CD14-positive monocyte (primary cell): Measurements from ENCODE around the gene DYRK1A. TPM values are rescaled to one million over a fixed set of nuclear protein-coding genes. Genes with fewer than 3 reads are reported as not detected.

Source experiments
- DNase-seq, 3 donors: peaks; one replicate each; pipeline ENCODE4 v3.0.0-alpha.2; 2011 to 2022
- H2AFZ ChIP-seq: 2 replicates; pipeline ENCODE4 v1.6.0; 2012; ENCODE audit warnings: mild to moderate bottlenecking, low read depth, low read length, inconsistent platforms; ENCODE audit not compliant: insufficient read depth, poor library complexity, severe bottlenecking
- H3K27ac ChIP-seq, 2 donors: 1 replicate in 1 of 2; 2 replicates in 1 of 2; pipeline ENCODE4 v1.5.1; 2012 to 2013; ENCODE audit warnings: low read length in 2 of 2, control low read depth in 1 of 2, inconsistent platforms in 1 of 2, low read depth in 1 of 2, mild to moderate bottlenecking in 1 of 2
- H3K27me3 ChIP-seq, 2 donors: one replicate each; pipeline versions ENCODE4 v1.6.0 to v1.6.1; 2011 to 2013; ENCODE audit warnings: low read length in 2 of 2; ENCODE audit not compliant: control insufficient read depth in 2 of 2, insufficient read depth in 2 of 2
- H3K36me3 ChIP-seq, 2 donors: replicated peaks in 1 of 2; 1 replicate in 1 of 2; 2 replicates in 1 of 2; pipeline versions ENCODE4 v1.5.1 to v1.6.1; 2012 to 2013; ENCODE audit warnings: low read length in 2 of 2, control low read depth in 1 of 2, inconsistent platforms in 1 of 2, mild to moderate bottlenecking in 1 of 2; ENCODE audit not compliant: insufficient read depth in 2 of 2, control insufficient read depth in 1 of 2
- H3K4me1 ChIP-seq, 2 donors: 1 replicate in 1 of 2; 2 replicates in 1 of 2; pipeline versions ENCODE4 v1.5.1 to v1.6.1; 2012 to 2013; ENCODE audit warnings: low read length in 2 of 2, control low read depth in 1 of 2, inconsistent platforms in 1 of 2, mild to moderate bottlenecking in 1 of 2, moderate library complexity in 1 of 2; ENCODE audit not compliant: insufficient read depth in 2 of 2, control insufficient read depth in 1 of 2
- H3K4me2 ChIP-seq: replicated peaks from 2 replicates; pipeline ENCODE3; 2012; ENCODE audit warnings: low read length, moderate library complexity, mild to moderate bottlenecking; ENCODE audit not compliant: poor library complexity, severe bottlenecking; ENCODE audit errors: extremely low read depth
- H3K4me3 ChIP-seq, 3 experiments: fragments of 200-600 bp in 1 of 3; sonication (generic) in 1 of 3; replicated peaks in 1 of 3; 1 replicate in 2 of 3; 2 replicates in 1 of 3; pipeline ENCODE4 v1.5.1; 2011 to 2013; ENCODE audit warnings: low read length in 3 of 3, mild to moderate bottlenecking in 3 of 3, control low read depth in 2 of 3, low read depth in 2 of 3, inconsistent platforms in 1 of 3, moderate library complexity in 1 of 3
- H3K79me2 ChIP-seq: 2 replicates; pipeline ENCODE4 v1.6.0; 2012; ENCODE audit warnings: mild to moderate bottlenecking, control low read depth, inconsistent platforms, low read length, moderate library complexity; ENCODE audit not compliant: insufficient read depth
- H3K9ac ChIP-seq: 2 replicates; pipeline ENCODE4 v1.6.0; 2017; ENCODE audit warnings: low read length, mild to moderate bottlenecking; ENCODE audit not compliant: insufficient read depth, poor library complexity, severe bottlenecking
- H3K9me3 ChIP-seq, 2 donors: replicated peaks in 1 of 2; 1 replicate in 1 of 2; 2 replicates in 1 of 2; pipeline versions ENCODE4 v1.5.1 to v1.6.1; 2012 to 2013; ENCODE audit warnings: low read length in 2 of 2, control low read depth in 1 of 2; ENCODE audit not compliant: control insufficient read depth in 1 of 2, insufficient read depth in 1 of 2
- H4K20me1 ChIP-seq: 2 replicates; pipeline ENCODE4 v1.6.0; 2012; ENCODE audit warnings: mild to moderate bottlenecking, low read length, control low read depth, moderate library complexity; ENCODE audit not compliant: insufficient read depth
- H3K27ac Mint-ChIP-seq, 7 donors: one replicate each; pipeline ENCODE4 v1.8.0; 2020; ENCODE audit warnings: mild to moderate bottlenecking in 7 of 7, mixed read lengths in 7 of 7, moderate library complexity in 6 of 7, inconsistent platforms in 2 of 7
- H3K27me3 Mint-ChIP-seq, 3 donors: one replicate each; pipeline ENCODE4 v1.8.0; 2021 to 2022; ENCODE audit warnings: low read depth in 3 of 3, mild to moderate bottlenecking in 3 of 3, mixed read lengths in 3 of 3, moderate library complexity in 3 of 3, inconsistent platforms in 1 of 3
- H3K36me3 Mint-ChIP-seq, 2 donors: one replicate each; pipeline ENCODE4 v1.8.0; 2020; ENCODE audit warnings: mixed read lengths in 2 of 2, inconsistent platforms in 1 of 2, mild to moderate bottlenecking in 1 of 2
- H3K4me1 Mint-ChIP-seq: one replicate; pipeline ENCODE4 v1.8.0; 2020; ENCODE audit warnings: mild to moderate bottlenecking, mixed read lengths
- H3K4me3 Mint-ChIP-seq, 2 donors: one replicate each; pipeline ENCODE4 v1.8.0; 2020; ENCODE audit warnings: mild to moderate bottlenecking in 2 of 2, mixed read lengths in 2 of 2, moderate library complexity in 1 of 2
- H3K9me3 Mint-ChIP-seq, 7 donors: one replicate each; pipeline ENCODE4 v1.8.0; 2020 to 2022; ENCODE audit warnings: mixed read lengths in 7 of 7, mild to moderate bottlenecking in 6 of 7, moderate library complexity in 6 of 7, inconsistent platforms in 2 of 7
- CTCF ChIP-seq: fragments of 200-600 bp; IDR thresholded peaks from one replicate; pipeline ENCODE4 v1.8.0; 2022; ENCODE audit warnings: antibody characterized with exemption, mild to moderate bottlenecking
- WGBS: methylation state at CpG from one replicate; pipeline ENCODE4 v1.1.5; 2013; ENCODE audit warnings: missing lambda C conversion rate; ENCODE audit not compliant: insufficient coverage; 5-methylcytosine and 5-hydroxymethylcytosine counted together
- intact Hi-C, 2 donors: fragments of 100-400 bp; cut with micrococcal nuclease; formaldehyde crosslinking; loops; one replicate each; pipeline versions ENCODE4 v1.15.0 to v1.15.1; 2023
- polyA plus RNA-seq, 3 donors: library from polyadenylated mRNA; depleted of rRNA in 1 of 3; unstranded in 2 of 3; stranded (reverse) in 1 of 3; fragments of 300-500 nt in 2 of 3; fragments of >200 nt in 1 of 3; fragmentation: Illumina TruSeq in 2 of 3; gene quantifications; 1 replicate in 2 of 3; 2 replicates in 1 of 3; pipeline ENCODE4 v1.2.3, GENCODE V29; 2012 to 2021

The DYRK1A gene
- polyA plus RNA-seq, 3 donors = 1.8 to 53.5 (median 2.4) TPM

- Histone ChIP-seq H3K36me3 (peaks cover 73 to 95% of the 10 kb centered on the region in 2 donors), H2AFZ (no peak overlapping the region), H3K27me3 (no peaks in the 10 kb centered on the region), H3K79me2 (peaks cover 27% of the 10 kb centered on the region), H4K20me1 (peaks cover 41% of the 10 kb centered on the region), H3K9me3 (no peaks in the 10 kb centered on the region), H3K4me3 (no peak overlapping the region), H3K9ac (no peak overlapping the region), H3K27ac (no peak overlapping the region), H3K4me1 (no peaks in the 10 kb centered on the region), H3K4me2 (no peak overlapping the region)
- TF ChIP-seq CTCF = peak; percentile 19
- no peak overlapping the region for H3K4me3 Mint-ChIP-seq
- H3K4me1 Mint-ChIP-seq = no peaks in the 10 kb centered on the region
- intact Hi-C loops = loop anchor here in 1 of 2 donors (10.0 kb wide), 1 partner anchor 1112 kb away; the partner anchor contains the start of gene CHAF1B
- no peak for DNase-seq
- no peaks in the 10 kb centered on the region for H3K27me3 Mint-ChIP-seq
- WGBS = no CpG with 5 or more reads among the region's 4 CpGs
- H3K9me3 Mint-ChIP-seq = no peaks in the 10 kb centered on the region
- no peak overlapping the region for H3K27ac Mint-ChIP-seq
- peaks cover 58 to 82% of the 10 kb centered on the region in 2 donors for H3K36me3 Mint-ChIP-seq
Measured at GRCh38 chr21:37496972-37497371, 130.4 kb downstream of the DYRK1A start.

DNA sequence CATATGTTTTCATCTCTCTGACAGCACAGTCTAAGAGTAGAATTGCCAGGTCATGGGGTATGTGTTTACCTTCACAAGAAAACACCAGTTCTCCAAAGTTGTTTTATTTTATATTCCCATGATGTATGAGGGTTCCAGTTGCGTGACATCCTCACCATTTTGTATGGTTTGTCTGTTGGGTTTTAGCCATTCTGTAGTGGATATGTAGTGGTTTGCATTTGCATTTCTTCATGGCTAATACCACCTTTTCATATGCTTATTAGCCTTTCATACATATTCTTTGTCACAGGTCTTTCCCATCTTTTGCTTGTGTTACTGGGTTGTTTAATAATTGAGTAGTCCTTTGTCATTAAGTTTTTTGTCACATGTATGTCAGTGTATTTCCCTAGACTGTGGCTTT lies 132.1 kb downstream of the DYRK1A start:
- no peaks in the 10 kb centered on the region for H3K9me3 ChIP-seq
- H3K79me2 ChIP-seq = peaks cover 31% of the 10 kb centered on the region
- Mint-ChIP-seq H3K9me3 (no peaks in the 10 kb centered on the region), H3K4me1 (no peaks in the 10 kb centered on the region), H3K27ac (peak overlapping the region in 1 of 7 donors; percentile 31), H3K27me3 (no peaks in the 10 kb centered on the region), H3K36me3 (peaks cover 55 to 82% of the 10 kb centered on the region in 2 donors), H3K4me3 (no peak overlapping the region)
- intact Hi-C loops = loop anchor here in 1 of 2 donors (10.0 kb wide), 1 partner anchor 1114 kb away; the partner anchor contains the start of gene CHAF1B
- H4K20me1 ChIP-seq = peaks cover 43% of the 10 kb centered on the region
- no CpG with 5 or more reads among the region's 1 CpG for WGBS
- DNase-seq = no peak
- no peak overlapping the region for H3K4me3 ChIP-seq
- H3K4me1 ChIP-seq = no peaks in the 10 kb centered on the region
- H3K27me3 ChIP-seq = no peaks in the 10 kb centered on the region
- TF ChIP-seq CTCF = no peak
- no peak overlapping the region for H2AFZ ChIP-seq
- H3K4me2 ChIP-seq = no peak overlapping the region
- H3K27ac ChIP-seq = no peak overlapping the region
- H3K36me3 ChIP-seq = peaks cover 74 to 93% of the 10 kb centered on the region in 2 donors
- no peak overlapping the region for H3K9ac ChIP-seq
